K562 (cell line): ENCODE data around the gene PYGB. TPM values are rescaled to one million over a fixed set of nuclear protein-coding genes. Genes with fewer than 3 reads are reported as not detected.

Experiments
- ARID3B ChIP-seq: fragments of 250-450 bp; sonication (Bioruptor Pico); IDR thresholded peaks from 2 replicates; pipeline ENCODE4 v1.4.0; 2020; ENCODE audit warnings: borderline replicate concordance
- ARID4B ChIP-seq: sonication (generic); formaldehyde crosslinking; IDR thresholded peaks from 2 replicates; pipeline ENCODE4 v1.8.0; 2022; ENCODE audit warnings: mild to moderate bottlenecking, missing genetic modification reagents
- E2F8 ChIP-seq: fragments of 450-650 bp; IDR thresholded peaks from 2 replicates; pipeline ENCODE4 v1.7.1; 2018; ENCODE audit warnings: mild to moderate bottlenecking, low read depth; ENCODE audit not compliant: partially characterized antibody
- MTF1 ChIP-seq: fragments of 250-450 bp; sonication (Bioruptor Pico); IDR thresholded peaks from 2 replicates; pipeline ENCODE4 v1.9.0; 2021; ENCODE audit warnings: moderate library complexity, mild to moderate bottlenecking, inconsistent platforms, borderline replicate concordance
- SAP30 ChIP-seq: fragments of 200-600 bp; sonication (generic); IDR thresholded peaks from 2 replicates; pipeline ENCODE4 v1.6.1; 2012; ENCODE audit warnings: borderline replicate concordance, low read depth, mild to moderate bottlenecking, moderate library complexity, low read length, control low read depth, inconsistent platforms; ENCODE audit not compliant: insufficient read depth, poor library complexity, severe bottlenecking
- ZNF592 ChIP-seq: fragments of 450-650 bp; IDR thresholded peaks from 2 replicates; pipeline ENCODE4 v1.6.1; 2017; ENCODE audit warnings: antibody characterized with exemption, mild to moderate bottlenecking
- polyA plus RNA-seq, 8 experiments: library from polyadenylated mRNA; depleted of rRNA in 4 of 8; stranded (reverse) in 5 of 8; unstranded in 3 of 8; fragments of >200 nt; fragmentation: Nextera tagmentation in 2 of 8; fragmentation: Illumina TruSeq in 1 of 8; extraction: Ambion mirVana in 2 of 8; extraction: Trizol in 1 of 8; gene quantifications; 2 replicates each; pipeline versions ENCODE4 v1.2.1 to v1.2.3, GENCODE V29; 2011 to 2014; ENCODE audit warnings: inconsistent platforms in 1 of 8, missing spikeins in 1 of 8
- total RNA-seq, 7 experiments: library from RNA; depleted of rRNA in 6 of 7; stranded (reverse); fragments of >200 nt in 6 of 7; fragmentation: Illumina TruSeq in 2 of 7; extraction: Trizol in 2 of 7; gene quantifications; 2 replicates each; pipeline versions ENCODE4 v1.2.1 to v1.2.3, GENCODE V29; 2011 to 2021; ENCODE audit warnings: low replicate concordance in 1 of 7

The PYGB gene
- total and polyA plus RNA-seq, 9 of the 15 experiments (the other 6 are each of a cell fraction or from before 2014, with no cell fraction given) = 0.34 to 18.0 (median 9.8) TPM

DNA sequence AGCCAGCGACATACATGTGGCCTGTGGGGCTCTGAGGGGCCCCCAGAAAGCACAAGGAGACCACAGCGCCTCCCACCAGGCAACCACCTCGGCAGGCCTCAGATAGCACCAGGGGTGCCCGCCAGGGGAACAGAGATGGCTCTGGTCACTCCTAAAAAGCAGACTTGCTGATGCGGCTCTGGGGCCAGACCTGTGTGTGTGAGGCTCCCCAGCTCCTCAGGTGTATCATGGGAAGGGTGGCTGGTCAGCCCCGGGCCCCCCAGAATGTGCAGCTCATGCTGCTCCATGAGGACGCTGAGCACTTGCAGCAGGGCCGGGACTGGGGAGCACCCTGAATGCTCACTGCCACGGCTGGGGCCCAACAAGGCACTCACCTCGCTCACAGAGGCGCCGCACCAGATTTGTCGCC lies 60.2 kb downstream of the PYGB start (continued):
- TF ChIP-seq ZNF592 (no peak), ARID4B (no peak), SAP30 (no peak), E2F8 (no peak), MTF1 (CRISPR knock-in tag) (no peak), ARID3B (CRISPR knock-in tag) (no peak)
